ENCODE data around the gene ALK.

The ALK gene

DNA sequence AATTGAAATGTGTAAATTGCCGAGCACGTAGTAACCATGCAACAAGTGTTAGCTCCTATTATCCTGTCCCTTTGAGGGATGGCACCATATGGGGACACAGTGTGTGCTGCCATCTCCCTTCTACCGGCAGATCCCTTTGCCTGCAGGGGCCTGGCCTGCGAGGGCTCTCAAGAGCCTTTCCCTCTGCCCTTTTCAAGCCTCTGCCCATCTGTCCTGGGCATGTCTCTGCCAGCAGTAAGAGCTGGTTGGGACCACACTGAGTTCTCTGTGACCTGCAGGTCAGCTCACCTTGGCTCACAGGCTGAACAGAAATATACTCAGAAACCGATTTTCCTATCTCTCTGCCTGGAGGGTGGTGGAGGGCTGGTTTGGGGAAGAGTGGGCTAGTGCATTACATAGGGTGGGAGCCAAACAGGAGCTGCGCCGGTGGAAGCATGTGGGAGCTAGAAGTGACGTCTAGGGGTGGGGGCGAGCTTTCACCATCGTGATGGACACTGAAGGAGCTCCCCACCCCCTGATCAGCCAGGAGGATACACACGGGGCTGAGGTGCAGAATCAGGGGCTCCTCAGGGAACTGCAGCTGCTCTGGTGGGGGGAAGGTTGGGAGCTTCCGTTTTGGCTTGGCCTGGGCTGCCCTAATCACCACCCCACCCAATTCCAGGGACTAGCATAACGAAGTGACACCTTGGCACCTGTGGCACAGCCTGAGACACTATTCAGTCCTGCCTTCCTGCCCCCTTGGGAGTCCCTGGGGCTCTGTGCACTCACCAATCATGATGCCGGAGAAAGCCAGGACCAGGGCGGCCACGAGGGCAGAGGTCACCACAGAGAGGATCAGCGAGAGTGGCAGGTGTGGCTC is 696.5 kb downstream of the ALK start:
- no peak for DNase-seq (ENCODE audit: low spot score)

DNA sequence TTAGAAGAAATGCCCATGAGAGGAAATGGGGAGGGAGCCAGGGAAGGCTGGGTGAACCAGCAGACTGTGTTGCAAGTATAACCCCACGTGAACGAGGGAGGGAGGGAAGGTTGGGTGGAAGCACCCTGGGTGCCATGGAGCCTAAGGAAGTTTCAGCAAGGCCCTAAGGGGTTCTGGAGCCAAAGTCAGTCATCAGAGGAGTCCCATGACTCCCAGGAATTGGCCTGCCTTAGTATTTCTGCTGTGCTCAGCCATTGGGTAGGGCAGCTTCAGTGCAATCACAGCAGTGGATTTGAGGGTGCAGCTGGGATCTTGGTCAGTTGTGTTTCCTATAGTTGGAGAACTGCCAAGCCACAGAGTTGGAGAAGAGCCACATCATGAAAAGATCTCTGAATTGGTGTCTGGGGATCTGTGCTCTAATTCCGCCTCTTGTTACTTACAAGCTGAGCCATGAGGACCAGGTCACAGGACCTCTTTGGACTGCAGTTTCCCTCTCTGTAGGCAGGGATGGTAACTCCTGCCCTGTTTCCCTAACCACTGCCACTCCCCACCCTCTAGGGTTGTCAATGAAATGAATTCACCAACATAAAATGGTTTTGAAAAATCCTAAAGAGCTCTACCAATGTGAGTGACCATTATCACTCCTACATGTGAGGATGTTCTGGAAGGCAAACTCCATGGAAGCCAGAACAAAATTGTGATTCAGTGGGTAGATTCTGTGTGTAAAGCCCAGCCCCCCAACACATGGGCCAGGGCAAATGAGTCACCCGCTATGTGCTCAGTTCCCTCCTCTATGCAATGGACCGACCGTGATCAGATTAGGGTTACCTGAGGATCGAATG is 697.3 kb downstream of the ALK start:
- DNase-seq (ENCODE audit: low spot score) = peak; percentile 62

DNA sequence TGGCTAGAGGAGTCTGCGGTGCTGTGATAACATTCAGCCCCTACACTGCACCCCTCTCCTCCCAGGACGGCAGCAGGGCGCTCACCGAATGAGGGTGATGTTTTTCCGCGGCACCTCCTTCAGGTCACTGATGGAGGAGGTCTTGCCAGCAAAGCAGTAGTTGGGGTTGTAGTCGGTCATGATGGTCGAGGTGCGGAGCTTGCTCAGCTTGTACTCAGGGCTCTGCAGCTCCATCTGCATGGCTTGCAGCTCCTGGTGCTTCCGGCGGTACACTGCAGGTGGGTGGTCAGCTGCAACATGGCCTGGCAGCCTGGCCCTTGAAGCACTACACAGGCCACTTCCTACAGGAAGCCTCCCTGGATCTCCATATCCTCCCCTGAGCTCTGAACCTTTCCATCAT is 698.1 kb downstream of the ALK start:
- DNase-seq (ENCODE audit: low spot score) = no peak

DNA sequence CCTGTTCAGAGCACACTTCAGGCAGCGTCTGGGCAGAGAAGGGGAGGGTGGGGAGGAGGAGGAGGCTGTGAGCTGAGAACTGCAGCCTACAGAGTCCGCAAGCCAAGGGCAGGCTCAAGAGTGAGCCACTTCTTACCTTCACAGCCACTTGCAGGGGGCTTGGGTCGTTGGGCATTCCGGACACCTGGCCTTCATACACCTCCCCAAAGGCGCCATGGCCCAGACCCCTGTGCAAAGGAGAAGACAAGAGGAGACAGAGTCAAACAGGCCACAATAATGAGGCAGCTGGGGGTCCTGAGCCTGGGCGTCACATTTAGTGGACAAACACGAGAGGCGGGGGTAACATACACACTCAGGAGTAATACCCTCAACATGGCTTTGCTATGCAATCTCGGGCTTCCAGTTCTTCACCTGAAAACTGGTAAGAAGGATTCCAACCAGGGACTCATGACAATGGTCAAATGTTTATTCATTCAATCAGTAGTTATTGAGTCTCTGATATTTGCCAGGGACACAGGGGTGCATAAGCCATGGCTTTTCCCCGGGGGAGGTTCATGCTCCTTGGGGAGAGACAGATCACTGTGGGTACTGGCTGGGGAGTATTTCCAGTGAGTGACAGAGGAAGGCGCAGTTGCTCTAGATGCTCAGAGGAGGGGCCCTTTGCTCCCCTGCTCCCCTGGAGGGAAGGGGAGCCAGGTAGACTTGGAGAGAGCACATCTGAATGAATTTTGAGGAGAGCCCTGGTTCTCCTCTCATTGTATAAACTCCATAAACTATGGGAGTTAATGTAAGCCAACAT is 698.8 kb downstream of the ALK start:
- no peak for DNase-seq (ENCODE audit: low spot score)

DNA sequence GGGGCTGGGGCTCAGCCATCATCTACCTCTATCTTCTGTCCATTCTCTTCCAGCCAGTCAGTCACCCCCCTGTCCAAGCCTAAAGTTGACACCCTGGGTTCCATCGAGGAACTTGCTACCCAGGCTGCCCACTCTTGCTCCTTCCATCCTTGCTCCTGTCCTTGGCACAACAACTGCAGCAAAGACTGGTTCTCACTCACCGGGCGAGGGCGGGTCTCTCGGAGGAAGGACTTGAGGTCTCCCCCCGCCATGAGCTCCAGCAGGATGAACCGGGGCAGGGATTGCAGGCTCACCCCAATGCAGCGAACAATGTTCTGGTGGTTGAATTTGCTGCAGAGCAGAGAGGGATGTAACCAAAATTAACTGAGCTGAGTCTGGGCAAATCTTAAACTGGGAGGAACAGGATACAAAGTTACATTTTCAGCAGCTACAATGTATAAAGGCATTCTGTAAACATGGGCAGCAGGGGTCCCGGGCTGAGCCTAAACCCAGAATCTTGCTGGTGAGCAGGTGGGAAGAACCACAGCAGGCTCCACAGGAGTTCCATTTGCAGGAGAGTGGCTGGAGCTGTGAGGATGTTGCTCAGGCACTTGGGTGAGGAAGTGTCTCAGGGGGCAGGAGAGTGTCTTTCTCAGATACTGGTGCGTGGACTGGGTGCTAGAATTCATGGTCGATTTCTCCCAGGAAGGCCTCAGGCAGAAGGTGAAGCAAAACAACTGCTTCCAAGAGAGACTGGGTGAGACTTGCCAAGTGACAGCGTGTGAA is 700.7 kb downstream of the ALK start:
- DNase-seq (ENCODE audit: low spot score) = no peak

DNA sequence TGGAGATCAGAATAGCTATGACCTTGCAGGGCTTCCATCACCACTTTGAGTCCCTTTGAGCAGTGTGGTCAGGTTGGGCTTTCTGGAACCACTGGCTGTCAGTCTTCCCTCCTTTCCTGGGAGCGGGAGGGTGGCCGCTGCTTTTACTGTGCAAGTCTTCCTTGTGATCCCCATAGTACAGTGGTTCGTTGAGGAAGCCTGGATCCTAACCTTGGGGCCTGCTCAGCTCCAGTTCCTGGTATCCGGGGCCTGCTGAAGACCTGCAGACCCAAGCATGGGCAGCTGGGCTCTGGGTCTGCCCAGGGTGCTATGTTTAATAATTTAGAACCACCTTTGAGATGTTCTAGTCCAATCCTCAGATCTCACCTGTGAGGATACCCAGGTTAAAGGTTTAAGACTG is 702.0 kb downstream of the ALK start:
- DNase-seq (ENCODE audit: low spot score) = no peak

DNA sequence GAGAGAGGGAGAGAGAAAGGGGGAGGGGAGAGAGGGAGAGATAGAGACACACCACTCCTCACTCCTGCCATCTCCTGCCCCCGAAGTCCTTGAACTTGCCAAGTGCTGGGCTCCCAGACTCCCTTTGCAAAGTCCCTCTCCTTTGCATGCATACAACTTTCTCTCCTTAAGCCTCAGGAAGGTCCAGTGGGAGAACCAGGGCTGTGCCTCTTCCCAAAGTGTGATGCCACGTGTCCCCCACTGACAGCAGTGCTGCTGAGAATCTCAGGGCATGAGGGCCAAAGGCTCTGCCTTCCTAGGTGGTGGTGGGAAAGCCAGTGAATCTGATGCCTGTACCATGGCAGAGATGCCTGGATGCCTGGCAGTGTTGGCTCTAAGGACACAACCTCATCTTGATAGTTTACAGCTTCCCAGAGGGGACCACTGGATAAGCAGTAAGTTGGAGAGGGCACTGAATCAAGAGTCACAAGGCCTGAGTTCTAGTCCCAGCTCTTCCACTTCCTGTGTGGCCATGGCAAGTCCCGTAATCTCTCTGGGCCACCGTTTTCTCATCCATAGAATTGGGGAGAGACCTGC is 702.7 kb downstream of the ALK start:
- no peak for DNase-seq (ENCODE audit: low spot score)

DNA sequence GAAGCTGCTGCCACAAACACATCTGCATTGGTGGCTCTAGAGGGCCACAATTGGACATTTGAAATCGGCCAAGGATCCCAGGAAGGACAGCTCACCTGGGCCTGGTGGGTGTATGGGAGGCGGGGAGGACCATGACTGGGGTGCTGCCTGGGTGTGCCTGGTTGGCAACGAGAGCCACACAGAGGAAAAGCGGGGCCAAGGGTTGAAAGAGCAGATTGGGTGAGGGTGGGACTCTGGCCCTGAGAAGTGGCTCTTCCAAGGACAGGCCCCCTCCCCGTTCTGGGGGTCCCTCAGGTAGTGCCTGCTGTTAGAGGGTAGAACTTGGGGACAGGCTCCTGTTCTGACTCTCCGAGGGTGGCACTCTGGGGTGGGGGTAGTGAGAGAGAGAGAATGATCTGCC is 703.3 kb downstream of the ALK start:
- no peak for DNase-seq (ENCODE audit: low spot score)

DNA sequence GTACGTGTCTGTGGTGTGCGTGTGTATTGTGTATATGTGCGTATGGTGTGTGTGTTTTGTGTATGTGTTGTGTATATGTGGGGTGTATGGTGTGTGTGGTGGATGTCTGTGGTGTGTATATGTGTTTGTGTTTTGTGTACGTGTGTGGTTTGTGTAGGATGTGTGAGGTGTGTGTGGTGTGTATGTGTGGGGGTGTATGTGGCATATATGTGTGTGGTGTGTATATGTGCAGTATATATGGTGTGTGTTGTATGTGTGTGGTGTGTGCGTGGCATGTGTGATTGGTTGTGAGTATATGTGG is 704.8 kb downstream of the ALK start:
- no peak for DNase-seq (ENCODE audit: low spot score)

DNA sequence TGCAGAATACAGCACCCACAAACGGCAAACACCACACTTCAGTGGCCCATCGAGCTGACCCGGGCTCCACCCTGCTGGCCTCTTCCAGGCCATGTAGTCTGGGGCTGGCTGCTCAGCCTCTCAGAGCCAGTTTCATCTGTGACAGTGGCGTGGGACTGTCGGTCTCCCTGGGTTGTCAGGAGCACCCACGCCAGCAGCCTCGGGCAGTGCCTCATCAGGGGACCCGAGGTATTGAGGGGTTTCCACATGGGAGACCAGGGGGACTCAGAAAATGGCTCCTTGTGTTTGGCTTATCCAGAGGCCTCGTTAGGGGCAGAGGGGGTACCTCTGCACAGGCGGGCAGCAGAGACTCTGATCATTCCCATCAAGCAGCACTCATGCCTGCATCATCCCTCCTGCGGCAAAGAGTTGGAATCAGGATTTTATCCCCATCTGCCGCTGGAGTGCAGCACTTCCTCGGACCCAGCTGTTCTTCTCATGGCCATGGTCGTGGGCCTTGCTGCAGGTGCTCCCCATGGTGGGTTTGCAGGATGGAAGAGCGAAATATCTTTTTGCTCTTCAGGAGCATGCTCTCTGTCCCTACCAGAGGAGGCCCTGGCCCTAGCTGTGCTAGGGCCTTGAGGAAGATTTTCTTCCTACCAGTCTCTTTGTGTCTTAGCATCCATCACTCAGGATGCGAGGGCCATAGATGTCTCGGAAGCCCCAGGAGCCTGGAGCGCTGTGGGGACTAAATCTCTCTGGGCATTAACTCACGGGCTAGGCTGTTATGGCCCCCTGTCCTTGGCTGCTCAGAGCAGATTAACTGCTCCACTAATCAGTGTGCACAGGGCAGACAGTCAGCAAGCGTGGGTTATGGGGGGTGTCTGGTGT is 705.4 kb downstream of the ALK start:
- DNase-seq (ENCODE audit: low spot score) = no peak

DNA sequence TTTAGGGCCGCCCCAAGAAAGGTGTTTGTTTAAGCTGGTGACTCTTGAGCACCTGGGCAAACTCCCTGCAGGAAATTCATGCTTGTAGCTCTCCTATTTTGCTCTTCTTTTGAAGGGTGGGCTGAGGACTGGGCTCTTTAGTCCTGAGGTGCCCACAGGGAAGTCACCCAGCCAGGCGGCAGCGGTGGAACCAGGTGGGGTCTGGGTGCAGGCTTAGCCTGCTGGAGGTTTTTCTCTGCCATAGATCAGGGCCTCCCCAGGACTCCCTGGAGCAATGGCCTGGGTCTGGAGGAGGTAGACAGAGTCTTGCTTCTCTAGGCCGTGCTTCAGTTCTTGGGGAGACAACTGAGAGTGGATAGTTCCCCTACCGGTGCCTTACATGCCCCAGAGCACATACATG is 706.3 kb downstream of the ALK start:
- DNase-seq (ENCODE audit: low spot score) = no peak

DNA sequence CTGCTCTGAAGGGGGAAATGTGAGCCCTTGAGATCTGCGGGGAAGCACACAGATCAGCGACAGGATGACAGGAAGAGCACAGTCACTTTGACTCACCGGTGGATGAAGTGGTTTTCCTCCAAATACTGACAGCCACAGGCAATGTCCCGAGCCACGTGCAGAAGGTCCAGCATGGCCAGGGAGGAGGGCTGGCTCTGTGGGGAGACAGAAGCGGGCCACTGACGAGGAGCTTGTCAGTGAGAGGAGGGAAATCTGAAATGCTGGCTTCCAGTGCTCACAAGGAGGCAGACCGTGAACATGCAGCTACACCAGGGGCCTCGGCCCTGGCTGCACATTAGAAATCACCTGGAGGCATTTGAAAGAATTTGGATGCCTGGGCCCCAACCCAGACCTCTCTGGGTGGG is 707.5 kb downstream of the ALK start:
- no peak for DNase-seq (ENCODE audit: low spot score)

DNA sequence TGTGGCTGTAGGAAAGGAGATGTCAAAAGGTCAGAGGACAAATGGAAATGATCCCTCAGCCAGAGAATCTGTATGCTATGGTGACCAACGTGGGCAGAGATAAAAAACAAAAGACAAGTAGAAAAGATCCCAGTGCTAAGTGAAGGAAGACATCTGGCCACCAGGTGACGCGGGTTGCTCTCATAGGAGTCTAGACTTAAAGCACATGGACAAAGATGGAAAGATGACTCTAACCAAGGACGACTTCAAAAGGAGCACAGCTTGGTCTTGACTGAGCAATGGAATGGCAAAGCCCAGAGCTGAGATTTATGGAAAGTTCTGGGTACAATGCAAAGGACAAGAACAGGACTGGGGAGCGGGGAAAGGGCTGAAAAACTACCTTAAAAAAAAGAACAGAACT is 709.4 kb downstream of the ALK start:
- DNase-seq (ENCODE audit: low spot score) = no peak

DNA sequence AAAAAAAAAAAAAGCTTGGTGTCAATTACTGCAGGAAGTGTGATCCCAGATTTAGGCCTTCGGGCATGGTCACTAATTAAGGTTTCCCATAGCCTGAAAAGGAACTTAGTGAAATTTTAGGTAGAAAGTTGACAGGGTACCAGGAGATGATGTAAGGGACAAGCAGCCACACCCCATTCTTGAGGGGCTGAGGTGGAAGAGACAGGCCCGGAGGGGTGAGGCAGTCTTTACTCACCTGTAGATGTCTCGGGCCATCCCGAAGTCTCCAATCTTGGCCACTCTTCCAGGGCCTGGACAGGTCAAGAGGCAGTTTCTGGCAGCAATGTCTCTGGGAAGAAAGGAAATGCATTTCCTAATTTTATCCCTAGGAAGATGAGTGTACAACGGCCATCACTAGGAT is 711.8 kb downstream of the ALK start:
- DNase-seq (ENCODE audit: low spot score) = no peak

DNA sequence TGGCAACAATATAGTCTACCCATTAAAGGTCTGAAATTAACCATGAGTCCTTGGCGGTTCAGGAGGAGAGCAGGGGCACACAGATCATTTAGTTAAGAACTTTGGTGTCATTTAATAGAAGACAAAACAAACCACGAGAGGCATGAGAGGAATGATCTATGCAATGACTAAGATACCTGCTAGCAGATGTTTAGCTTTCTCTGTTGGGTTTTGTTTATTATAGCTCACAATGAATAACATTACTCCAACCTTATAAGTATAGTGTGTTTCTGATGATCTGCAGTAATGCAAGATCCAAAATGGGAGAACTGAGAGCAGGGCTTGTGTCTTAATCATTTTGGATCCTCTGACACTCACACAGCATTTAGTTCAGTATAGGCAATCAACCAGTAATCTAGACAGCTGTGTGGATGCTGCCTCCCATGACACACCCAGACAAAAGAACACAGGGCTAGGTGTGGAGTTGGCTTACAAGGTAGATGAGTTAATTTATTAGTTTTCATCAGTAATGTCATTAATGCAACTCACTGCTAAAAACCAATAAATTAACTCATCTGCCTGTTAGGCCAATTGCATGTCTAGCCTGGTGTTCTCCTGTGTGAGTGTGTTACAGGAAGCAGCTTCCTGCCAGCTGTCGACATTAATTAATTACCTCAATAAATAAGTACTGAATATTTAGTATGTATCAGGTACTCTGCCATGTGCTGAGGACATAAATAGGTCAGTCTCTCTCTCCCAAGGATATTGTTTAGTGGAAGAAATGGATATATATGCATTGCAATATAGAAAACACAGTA is 713.8 kb downstream of the ALK start:
- no peak for DNase-seq (ENCODE audit: low spot score)

DNA sequence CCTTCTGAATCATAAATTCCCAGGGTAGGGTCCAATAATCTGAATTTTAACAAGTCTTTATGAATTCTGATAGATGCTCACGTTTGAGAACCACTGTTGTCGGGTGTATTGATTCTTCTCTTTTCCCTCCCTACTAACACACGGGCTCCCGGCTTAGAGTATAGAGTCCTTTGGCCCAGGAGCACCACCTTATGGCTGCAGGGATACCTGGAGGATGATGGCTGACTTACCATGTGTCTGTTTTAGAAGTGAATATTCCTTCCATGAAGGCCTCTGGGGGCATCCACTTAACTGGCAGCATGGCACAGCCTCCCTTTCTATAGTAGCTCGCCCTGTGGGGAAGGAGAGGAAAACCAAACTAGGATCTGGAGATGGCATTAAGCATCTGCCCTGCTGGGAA is 714.4 kb downstream of the ALK start:
- no peak for DNase-seq (ENCODE audit: low spot score)

DNA sequence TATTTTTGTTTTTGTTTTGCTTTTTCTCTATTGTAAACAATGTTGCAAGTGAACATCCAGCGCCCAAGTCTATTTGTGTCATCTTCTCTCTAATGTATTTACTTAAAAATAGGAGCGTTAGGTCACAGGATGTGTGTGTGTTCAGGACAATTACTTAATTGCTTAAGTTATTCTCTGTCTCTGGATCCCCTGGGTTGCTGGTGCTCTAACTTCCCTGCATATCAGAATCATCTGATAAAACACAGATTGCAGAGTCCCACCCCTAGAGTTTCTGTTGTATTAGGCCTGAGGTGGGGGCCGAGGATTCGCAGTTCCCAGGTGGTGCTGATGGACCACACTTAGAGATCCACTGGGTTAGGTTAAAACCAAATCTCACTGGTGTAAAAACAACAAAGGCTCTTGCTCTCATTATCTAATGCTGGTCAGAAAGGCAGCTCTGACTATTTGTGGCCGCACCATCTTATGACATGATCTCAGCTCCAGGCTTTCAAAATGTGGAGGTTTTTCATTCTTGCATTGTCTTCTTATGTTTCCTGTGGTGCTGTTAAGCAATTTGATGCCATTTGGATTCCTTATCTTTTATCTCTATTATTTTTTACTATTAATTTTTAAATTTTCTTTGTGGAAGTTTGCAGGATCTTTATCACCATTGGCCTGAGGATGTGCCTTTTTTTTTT is 718.4 kb downstream of the ALK start:
- no peak for DNase-seq (ENCODE audit: low spot score)

DNA sequence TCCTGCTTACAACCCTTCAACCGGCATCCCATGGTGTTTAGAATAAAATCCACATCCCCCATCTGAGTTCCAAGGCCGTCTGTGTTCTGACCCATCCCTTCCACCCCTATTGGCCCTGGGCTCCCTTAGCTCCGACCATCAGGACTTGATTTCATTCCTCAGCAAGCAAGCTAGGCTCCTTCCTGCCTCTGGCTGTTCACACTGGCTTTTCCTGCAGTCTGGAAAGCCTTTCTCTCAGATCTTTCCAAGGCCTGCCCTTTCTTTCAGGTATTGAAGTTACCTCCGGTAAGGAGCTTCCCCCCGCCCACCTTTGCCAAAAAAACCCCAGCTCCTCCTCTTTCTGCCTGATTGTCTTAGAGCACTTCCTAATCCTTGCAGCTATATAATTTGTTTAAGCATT is 719.4 kb downstream of the ALK start:
- no peak for DNase-seq (ENCODE audit: low spot score)
